ENCODE measurements around the gene CACNG3. TPM values are rescaled to one million over a fixed set of nuclear protein-coding genes. Genes with fewer than 3 reads are reported as not detected.
"Not testable (repeated sequence)": the region's sequence is repeated elsewhere in the genome, so short reads cannot be mapped to it uniquely, and the experiment has no call there.

Gene CACNG3
- total RNA-seq, 1 donor from 2014 or later: not detected

- H3K9me3 Mint-ChIP-seq (ENCODE audit: unreplicated experiment): no peaks in the 10 kb centered on the region
- no peak for TF ChIP-seq CTCF (IDR thresholded peaks at IDR 0.05)
- H3K4me1 Mint-ChIP-seq (ENCODE audit: unreplicated experiment): no peaks in the 10 kb centered on the region
- DNase-seq (ENCODE audit: extremely low spot score, unreplicated experiment): no peak
- H3K36me3 Mint-ChIP-seq (ENCODE audit: unreplicated experiment): no peaks in the 10 kb centered on the region
- H3K27ac Mint-ChIP-seq (ENCODE audit: unreplicated experiment): no peak overlapping the region
- H3K4me3 Mint-ChIP-seq (ENCODE audit: unreplicated experiment): no peak overlapping the region
- no peaks in the 10 kb centered on the region for H3K27me3 Mint-ChIP-seq (ENCODE audit: unreplicated experiment)
These were observed 41.2 kb downstream of the CACNG3 start for GRCh38 chr16:24297375-24297774.

- Mint-ChIP-seq H3K4me1 (ENCODE audit: unreplicated experiment) (no peaks in the 10 kb centered on the region), H3K27ac (ENCODE audit: unreplicated experiment) (no peak overlapping the region), H3K9me3 (ENCODE audit: unreplicated experiment) (no peaks in the 10 kb centered on the region), H3K4me3 (ENCODE audit: unreplicated experiment) (no peak overlapping the region), H3K27me3 (ENCODE audit: unreplicated experiment) (no peaks in the 10 kb centered on the region), H3K36me3 (ENCODE audit: unreplicated experiment) (no peaks in the 10 kb centered on the region)
- DNase-seq (ENCODE audit: extremely low spot score, unreplicated experiment): no peak
- no peak for TF ChIP-seq CTCF (IDR thresholded peaks at IDR 0.05)
These were observed 42.5 kb downstream of the CACNG3 start for GRCh38 chr16:24298548-24299167.

- H3K9me3 Mint-ChIP-seq (ENCODE audit: unreplicated experiment); H3K36me3 Mint-ChIP-seq (ENCODE audit: unreplicated experiment); H3K4me1 Mint-ChIP-seq (ENCODE audit: unreplicated experiment); H3K4me3 Mint-ChIP-seq (ENCODE audit: unreplicated experiment); DNase-seq (ENCODE audit: extremely low spot score, unreplicated experiment); H3K27me3 Mint-ChIP-seq (ENCODE audit: unreplicated experiment); H3K27ac Mint-ChIP-seq (ENCODE audit: unreplicated experiment): not testable (repeated sequence)
These were observed 44.6 kb downstream of the CACNG3 start for GRCh38 chr16:24300750-24301149.

- no peaks in the 10 kb centered on the region for H3K9me3 Mint-ChIP-seq (ENCODE audit: unreplicated experiment)
- H3K4me3 Mint-ChIP-seq (ENCODE audit: unreplicated experiment): no peak overlapping the region
- no peak overlapping the region for H3K27ac Mint-ChIP-seq (ENCODE audit: unreplicated experiment)
- H3K27me3 Mint-ChIP-seq (ENCODE audit: unreplicated experiment): no peaks in the 10 kb centered on the region
- no peak for DNase-seq (ENCODE audit: extremely low spot score, unreplicated experiment)
- H3K36me3 Mint-ChIP-seq (ENCODE audit: unreplicated experiment): no peaks in the 10 kb centered on the region
- no peak for TF ChIP-seq CTCF (IDR thresholded peaks at IDR 0.05)
- no peaks in the 10 kb centered on the region for H3K4me1 Mint-ChIP-seq (ENCODE audit: unreplicated experiment)
These were observed 46.5 kb downstream of the CACNG3 start for GRCh38 chr16:24302636-24303035.

GRCh38 chr16:24308200-24308599, 52.1 kb downstream of the CACNG3 start:
- no peak for TF ChIP-seq CTCF (IDR thresholded peaks at IDR 0.05)
- Mint-ChIP-seq H3K36me3 (ENCODE audit: unreplicated experiment) (no peaks in the 10 kb centered on the region), H3K4me3 (ENCODE audit: unreplicated experiment) (no peak overlapping the region)

More at GRCh38 chr16:24308200-24308599, 52.1 kb downstream of the CACNG3 start:
- no peak overlapping the region for H3K27ac Mint-ChIP-seq (ENCODE audit: unreplicated experiment)
- no peaks in the 10 kb centered on the region for H3K27me3 Mint-ChIP-seq (ENCODE audit: unreplicated experiment)
- H3K9me3 Mint-ChIP-seq (ENCODE audit: unreplicated experiment): no peaks in the 10 kb centered on the region
- no peak for DNase-seq (ENCODE audit: extremely low spot score, unreplicated experiment)
- H3K4me1 Mint-ChIP-seq (ENCODE audit: unreplicated experiment): no peaks in the 10 kb centered on the region

Measured in osteocyte (in vitro differentiated cells).